ENCODE results near the gene EGF.
"Not testable (repeated sequence)": the region's sequence is repeated elsewhere in the genome, so short reads cannot be mapped to it uniquely, and the experiment has no call there.

Gene EGF

DNA sequence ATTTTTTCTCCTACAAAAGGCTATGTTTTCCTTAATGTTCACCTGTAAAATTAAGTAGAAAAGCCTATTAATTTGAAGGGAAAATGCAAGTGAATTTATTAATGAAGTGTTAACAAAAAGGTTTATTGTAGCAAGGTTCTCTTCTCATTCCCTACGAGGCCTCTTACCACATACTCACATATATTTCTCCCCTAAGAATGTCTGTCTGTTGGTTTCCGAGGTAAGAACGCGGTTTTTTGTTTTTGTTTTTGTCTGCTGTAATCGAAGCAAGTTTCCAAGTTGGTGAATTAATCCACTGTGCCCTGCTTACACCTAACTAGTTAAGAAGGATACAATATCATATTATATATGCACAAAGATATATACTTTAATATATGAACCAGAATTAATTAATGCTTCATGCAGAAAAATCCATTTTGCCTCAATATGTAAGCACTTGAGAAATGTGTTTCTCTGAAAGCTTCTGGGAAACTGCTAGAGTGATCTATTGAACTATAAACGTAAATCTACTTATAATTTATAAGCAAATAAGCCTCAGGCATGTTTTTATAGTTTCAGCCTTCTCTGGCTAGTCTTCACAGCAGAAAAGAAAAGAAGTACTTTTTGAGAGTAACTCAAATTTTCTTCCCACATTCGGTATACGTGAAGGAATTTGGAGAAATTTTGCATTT is 120.8 kb downstream of the EGF start:
- DNase-seq (ENCODE audit: low read depth) = no peak
- TF ChIP-seq, protein P1, sequence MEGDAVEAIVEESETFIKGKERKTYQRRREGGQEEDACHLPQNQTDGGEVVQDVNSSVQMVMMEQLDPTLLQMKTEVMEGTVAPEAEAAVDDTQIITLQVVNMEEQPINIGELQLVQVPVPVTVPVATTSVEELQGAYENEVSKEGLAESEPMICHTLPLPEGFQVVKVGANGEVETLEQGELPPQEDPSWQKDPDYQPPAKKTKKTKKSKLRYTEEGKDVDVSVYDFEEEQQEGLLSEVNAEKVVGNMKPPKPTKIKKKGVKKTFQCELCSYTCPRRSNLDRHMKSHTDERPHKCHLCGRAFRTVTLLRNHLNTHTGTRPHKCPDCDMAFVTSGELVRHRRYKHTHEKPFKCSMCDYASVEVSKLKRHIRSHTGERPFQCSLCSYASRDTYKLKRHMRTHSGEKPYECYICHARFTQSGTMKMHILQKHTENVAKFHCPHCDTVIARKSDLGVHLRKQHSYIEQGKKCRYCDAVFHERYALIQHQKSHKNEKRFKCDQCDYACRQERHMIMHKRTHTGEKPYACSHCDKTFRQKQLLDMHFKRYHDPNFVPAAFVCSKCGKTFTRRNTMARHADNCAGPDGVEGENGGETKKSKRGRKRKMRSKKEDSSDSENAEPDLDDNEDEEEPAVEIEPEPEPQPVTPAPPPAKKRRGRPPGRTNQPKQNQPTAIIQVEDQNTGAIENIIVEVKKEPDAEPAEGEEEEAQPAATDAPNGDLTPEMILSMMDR (IDR thresholded peaks at IDR 0.05; ENCODE audit: insufficient read depth, low read depth, low read length, missing control alignments) = no peak
- H3K4me3 ChIP-seq (ENCODE audit: low read depth, low read length) = no peak overlapping the region

DNA sequence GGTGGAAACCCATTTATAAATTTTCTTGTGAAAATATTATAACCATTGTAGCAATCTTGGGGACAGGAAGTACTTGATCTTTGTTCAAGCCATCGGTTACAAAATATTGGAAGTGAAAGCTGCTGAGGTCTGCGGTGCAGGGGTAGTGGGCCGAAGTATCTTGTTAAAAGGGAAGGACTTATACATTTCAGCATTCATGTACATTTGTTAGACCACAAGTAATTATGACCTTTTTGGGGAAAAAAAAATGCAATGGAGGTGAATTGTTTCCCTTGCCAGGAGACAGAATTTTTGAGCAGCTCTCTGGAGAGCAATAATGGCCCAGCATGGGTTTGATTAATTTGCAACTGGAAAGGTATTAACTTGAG is 121.3 kb downstream of the EGF start:
- peak; percentile 79 for DNase-seq (ENCODE audit: low read depth)
- TF ChIP-seq, protein P1 (IDR thresholded peaks at IDR 0.05; ENCODE audit: insufficient read depth, low read depth, low read length, missing control alignments) = no peak
- H3K4me3 ChIP-seq (ENCODE audit: low read depth, low read length) = no peak overlapping the region

DNA sequence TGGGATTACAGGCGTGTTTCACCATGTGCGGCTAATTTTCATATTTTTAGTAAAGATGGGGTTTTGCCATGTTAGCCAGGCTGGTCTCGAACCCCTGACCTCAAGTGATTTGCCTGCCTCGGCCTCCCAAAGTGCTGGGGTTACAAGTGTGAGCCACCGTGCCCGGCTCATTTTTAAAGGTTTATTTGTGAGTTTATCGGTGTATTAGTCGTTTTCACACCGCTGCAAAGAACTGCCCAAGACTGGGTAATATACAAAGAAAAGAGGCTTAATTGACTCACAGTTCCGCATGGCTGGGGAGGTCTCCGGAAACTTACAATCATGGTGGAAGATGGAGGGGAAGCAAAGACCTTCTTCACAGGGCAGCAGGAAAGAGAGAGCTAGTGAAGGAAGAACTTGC is 126.5 kb downstream of the EGF start:
- not testable (repeated sequence) for H3K4me3 ChIP-seq (ENCODE audit: low read depth, low read length); DNase-seq (ENCODE audit: low read depth)

DNA sequence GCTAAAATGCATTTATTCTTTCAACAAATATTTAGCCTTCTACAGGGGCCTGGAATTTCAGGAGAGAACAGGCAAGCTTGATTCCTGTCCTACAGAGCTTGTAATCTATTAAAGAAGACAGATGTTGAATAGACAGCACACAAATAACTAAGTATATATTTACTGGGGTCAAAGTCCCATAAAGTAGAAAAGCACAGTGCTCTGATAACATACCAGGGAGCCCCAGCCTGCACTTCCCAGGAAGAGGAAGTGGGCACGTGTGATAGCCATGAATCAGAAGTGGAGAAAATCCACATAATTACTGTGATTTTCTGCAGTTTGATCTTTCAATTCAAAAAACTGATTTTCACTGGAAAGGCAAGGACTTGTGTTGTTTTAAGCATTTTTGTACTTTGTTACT is 129.1 kb downstream of the EGF start:
- TF ChIP-seq, protein P1 (IDR thresholded peaks at IDR 0.05; ENCODE audit: insufficient read depth, low read depth, low read length, missing control alignments) = no peak
- no peak for DNase-seq (ENCODE audit: low read depth)
- no peak overlapping the region for H3K4me3 ChIP-seq (ENCODE audit: low read depth, low read length)

DNA sequence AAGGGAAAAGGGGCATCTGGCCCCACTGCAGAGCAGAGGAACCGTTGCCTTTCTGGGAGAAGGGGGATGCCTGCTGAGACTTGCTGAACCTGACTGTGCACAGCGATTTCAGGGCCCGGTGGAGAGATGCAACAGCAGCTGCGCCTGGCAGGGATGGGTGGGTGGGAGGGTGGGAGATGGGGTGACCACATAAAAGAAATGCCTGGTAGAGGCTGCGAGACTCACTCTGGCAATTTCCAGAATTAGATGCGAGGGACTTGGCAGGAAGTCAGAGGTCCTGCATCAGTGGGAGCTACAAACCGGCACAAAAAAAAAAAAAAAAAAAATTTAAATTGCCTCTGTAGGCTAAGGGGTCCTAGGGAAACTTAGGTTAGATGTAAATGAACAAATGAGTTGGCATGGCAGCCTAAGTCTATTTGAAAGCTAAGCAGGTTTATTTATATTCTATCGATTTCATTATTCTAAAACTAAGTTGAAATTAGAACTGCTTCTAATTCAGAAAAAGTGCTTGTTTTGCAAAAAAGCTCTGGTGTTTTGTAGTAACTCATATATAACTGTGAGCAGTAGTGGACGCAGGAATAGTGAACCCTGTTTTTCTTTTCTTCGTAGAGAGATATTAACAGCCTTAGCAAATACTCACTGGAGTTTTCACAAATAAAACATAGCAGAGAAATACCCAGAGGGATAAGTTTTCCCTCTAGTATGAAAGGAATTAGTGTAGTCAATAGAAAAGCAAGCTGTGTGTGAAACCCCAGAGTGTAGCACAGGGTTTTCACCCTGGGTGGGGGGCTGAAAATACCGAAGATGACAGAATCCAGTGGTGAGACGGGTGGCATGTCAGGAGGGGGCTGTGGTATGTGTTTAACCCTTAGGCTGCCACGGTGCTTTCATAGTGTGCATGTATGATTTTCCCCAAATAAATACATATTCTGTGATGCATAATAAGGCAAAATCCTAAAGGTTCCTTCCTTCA is 130.1 kb downstream of the EGF start:
- TF ChIP-seq, protein P1 (IDR thresholded peaks at IDR 0.05; ENCODE audit: insufficient read depth, low read depth, low read length, missing control alignments) = no peak
- no peak for DNase-seq (ENCODE audit: low read depth)
- no peak overlapping the region for H3K4me3 ChIP-seq (ENCODE audit: low read depth, low read length)

DNA sequence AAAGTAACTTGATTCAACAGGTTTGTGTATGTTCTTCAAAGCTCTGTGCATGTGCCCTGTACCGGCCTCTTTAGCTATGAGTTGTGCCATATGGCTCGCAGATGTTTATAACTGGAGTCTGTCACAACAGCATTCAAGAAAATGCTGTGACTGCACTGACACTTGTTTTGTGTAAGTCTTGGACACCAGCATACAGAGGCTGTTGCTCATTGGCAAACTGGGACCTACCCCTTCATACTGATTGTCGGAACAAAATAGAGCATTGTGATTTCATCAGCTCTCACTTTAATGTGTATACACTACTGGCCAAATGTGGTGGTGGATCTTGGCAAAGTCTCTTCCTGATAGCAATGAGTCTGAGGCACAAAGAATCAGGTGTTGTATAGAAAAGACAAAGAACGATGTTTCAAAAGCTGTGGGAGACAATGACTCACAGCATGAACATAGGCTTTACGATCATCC is 133.9 kb downstream of the EGF start:
- TF ChIP-seq, protein P1 (IDR thresholded peaks at IDR 0.05; ENCODE audit: insufficient read depth, low read depth, low read length, missing control alignments) = no peak
- DNase-seq (ENCODE audit: low read depth) = no peak
- H3K4me3 ChIP-seq (ENCODE audit: low read depth, low read length) = no peak overlapping the region

Data from GM12865 (cell line).